GM12865 (cell line): ENCODE data around the gene ATRAID.

Experiments used
- DNase-seq: peaks from one replicate; pipeline ENCODE4 v3.0.0; 2010; ENCODE audit warnings: low read depth
- H3K4me3 ChIP-seq: 2 replicates; pipeline ENCODE4 v1.5.1; 2011; ENCODE audit warnings: mild to moderate bottlenecking, low read depth, low read length, control low read depth
- TF ChIP-seq, protein P1 (sequence below): IDR thresholded peaks from 2 replicates; pipeline ENCODE4 v1.5.1; 2011; ENCODE audit warnings: low read length, control low read depth, low read depth, inconsistent platforms; ENCODE audit not compliant: insufficient read depth; ENCODE audit errors: missing control alignments

ATRAID gene

DNA sequence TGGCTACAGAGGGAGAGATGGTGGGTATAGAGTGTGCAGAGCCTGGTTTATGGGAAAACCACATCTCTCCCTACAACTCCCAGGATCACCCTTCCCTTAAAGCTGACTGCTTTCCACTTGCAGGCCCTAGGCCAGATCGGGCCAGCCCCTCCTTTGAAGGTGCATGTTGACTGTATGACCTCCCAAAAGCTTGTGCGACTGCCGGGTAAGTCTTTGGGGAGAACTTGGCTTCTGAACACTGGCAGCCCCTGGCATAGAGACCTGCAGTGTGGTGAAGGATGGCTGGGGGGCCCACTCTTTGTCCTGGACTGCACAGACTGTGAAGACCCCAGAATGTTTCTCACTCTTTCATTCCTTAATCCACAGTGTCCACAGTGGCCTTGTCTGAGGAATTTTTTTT lies 24.8 kb downstream of the ATRAID start:
- no peak for DNase-seq
- TF ChIP-seq, protein P1, sequence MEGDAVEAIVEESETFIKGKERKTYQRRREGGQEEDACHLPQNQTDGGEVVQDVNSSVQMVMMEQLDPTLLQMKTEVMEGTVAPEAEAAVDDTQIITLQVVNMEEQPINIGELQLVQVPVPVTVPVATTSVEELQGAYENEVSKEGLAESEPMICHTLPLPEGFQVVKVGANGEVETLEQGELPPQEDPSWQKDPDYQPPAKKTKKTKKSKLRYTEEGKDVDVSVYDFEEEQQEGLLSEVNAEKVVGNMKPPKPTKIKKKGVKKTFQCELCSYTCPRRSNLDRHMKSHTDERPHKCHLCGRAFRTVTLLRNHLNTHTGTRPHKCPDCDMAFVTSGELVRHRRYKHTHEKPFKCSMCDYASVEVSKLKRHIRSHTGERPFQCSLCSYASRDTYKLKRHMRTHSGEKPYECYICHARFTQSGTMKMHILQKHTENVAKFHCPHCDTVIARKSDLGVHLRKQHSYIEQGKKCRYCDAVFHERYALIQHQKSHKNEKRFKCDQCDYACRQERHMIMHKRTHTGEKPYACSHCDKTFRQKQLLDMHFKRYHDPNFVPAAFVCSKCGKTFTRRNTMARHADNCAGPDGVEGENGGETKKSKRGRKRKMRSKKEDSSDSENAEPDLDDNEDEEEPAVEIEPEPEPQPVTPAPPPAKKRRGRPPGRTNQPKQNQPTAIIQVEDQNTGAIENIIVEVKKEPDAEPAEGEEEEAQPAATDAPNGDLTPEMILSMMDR = no peak

DNA sequence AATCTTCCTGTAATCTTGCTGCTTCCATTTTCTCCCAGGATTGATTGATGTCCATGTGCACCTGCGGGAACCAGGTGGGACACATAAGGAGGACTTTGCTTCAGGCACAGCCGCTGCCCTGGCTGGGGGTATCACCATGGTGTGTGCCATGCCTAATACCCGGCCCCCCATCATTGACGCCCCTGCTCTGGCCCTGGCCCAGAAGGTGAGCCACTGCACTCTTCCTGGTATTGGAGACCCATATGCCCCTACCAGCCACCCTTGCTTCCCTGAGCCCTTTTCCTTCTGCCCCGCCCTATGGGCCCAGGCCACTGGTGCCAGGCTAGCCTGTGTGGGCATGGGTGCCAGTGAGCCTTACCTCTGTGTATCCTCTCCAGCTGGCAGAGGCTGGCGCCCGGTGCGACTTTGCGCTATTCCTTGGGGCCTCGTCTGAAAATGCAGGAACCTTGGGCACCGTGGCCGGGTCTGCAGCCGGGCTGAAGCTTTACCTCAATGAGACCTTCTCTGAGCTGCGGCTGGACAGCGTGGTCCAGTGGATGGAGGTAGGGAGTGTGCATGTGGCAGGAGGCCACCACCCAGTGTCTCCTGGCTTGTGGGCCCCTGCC lies 25.6 kb downstream of the ATRAID start:
- no peak overlapping the region for H3K4me3 ChIP-seq
- TF ChIP-seq, protein P1 = no peak
- no peak for DNase-seq

More for the DNA sequence above, 24.8 kb downstream of the ATRAID start:
- H3K4me3 ChIP-seq = no peak overlapping the region

DNA sequence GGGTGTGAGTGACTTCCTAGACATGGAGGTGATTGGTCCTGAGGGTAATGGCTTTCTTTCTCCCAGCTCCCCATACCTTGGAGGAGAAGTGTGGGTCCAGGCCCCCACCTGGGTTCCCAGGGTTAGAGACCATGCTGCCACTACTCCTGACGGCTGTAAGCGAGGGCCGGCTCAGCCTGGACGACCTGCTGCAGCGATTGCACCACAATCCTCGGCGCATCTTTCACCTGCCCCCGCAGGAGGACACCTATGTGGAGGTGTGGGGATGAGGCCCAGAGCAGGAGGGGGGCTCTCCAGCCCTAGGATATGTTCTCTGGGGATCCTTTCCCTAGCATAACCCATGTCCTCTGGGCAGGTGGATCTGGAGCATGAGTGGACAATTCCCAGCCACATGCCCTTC lies 27.1 kb downstream of the ATRAID start:
- TF ChIP-seq, protein P1 = no peak
- H3K4me3 ChIP-seq = no peak overlapping the region
- no peak for DNase-seq

DNA sequence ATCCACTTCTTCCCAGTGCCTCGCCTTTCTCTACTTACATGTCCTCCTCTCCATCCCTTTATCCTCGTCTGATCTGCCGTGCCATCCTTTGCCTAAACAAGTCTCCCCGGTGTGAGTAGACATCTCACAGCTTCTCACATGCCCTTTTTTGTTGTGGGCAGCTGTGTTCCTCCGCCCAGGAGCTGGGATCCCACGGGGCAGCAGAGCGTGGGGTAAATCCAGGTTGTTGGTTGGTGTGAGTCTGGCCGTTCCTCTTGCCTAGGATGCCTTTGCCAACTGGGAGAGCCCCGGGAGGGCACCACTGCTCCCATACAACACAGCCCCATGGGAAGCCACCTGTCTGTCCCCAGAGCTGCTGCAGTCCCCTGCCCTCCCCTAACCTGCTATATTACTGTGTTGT lies 28.6 kb downstream of the ATRAID start:
- TF ChIP-seq, protein P1 = no peak
- no peak for DNase-seq
- H3K4me3 ChIP-seq = no peak overlapping the region

DNA sequence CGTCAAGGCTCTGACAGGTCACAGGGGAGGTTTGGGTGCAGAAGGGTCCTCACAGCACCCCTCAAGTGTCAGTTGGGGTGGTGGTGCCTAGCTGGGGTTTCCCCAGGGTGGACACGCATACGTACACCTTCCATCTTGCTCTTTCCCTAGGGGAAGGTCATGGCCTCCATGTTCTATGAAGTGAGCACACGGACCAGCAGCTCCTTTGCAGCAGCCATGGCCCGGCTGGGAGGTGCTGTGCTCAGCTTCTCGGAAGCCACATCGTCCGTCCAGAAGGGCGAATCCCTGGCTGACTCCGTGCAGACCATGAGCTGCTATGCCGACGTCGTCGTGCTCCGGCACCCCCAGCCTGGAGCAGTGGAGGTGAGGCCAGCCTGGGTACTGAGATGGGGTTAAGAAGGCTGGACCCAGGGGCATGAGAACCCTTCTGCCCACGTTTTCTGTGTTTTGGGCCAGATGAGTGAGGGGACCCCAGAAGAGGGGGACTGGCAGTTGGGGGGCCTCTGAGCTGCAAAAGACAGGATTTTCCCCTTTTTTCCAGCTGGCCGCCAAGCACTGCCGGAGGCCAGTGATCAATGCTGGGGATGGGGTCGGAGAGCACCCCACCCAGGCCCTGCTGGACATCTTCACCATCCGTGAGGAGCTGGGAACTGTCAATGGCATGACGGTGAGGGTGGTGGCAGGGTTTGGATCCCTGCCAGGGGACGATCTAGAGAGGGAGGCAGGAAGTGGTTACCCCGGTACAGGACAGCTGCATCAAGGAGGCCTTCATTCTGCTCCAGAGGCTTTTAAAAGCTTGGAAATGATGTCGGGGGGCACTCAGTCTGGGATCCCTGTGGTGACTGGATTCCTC lies 30.1 kb downstream of the ATRAID start:
- no peak overlapping the region for H3K4me3 ChIP-seq
- TF ChIP-seq, protein P1 = no peak
- no peak for DNase-seq

DNA sequence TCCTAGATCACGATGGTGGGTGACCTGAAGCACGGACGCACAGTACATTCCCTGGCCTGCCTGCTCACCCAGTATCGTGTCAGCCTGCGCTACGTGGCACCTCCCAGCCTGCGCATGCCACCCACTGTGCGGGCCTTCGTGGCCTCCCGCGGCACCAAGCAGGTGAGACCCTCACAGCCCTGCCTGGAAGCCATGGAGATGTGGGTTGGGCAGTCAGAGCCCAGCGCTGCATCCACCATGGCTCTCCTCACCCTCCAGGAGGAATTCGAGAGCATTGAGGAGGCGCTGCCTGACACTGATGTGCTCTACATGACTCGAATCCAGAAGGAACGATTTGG lies 30.7 kb downstream of the ATRAID start:
- no peak for DNase-seq
- TF ChIP-seq, protein P1 = no peak
- H3K4me3 ChIP-seq = no peak overlapping the region
